SK-N-SH (cell line): ENCODE data around the gene PFN2.

Experiments used
- CTCF ChIP-seq: fragments of 200-600 bp; sonication (generic); IDR thresholded peaks from 2 replicates; pipeline ENCODE4 v1.6.1; 2017; ENCODE audit warnings: antibody characterized with exemption, mild to moderate bottlenecking, moderate library complexity
- MEF2A ChIP-seq: IDR thresholded peaks from 2 replicates; pipeline ENCODE4 v1.4.0; 2012; ENCODE audit warnings: low read depth, borderline replicate concordance
- MXI1 ChIP-seq: IDR thresholded peaks from 2 replicates; pipeline ENCODE4 v1.6.1; 2012; ENCODE audit warnings: mild to moderate bottlenecking, low read depth, low read length, improper control_type of control experiment
- POLR2AphosphoS5 ChIP-seq: IDR thresholded peaks from 2 replicates; pipeline ENCODE4 v1.6.1; 2012; ENCODE audit warnings: low read depth, low read length
- RFX5 ChIP-seq: IDR thresholded peaks from 2 replicates; pipeline ENCODE4 v1.6.1; 2012; ENCODE audit warnings: mild to moderate bottlenecking, improper control_type of control experiment, low read length
- TAF1 ChIP-seq: IDR thresholded peaks from 2 replicates; pipeline ENCODE4 v1.6.1; 2012; ENCODE audit warnings: low read depth, mild to moderate bottlenecking, low read length, moderate library complexity, borderline replicate concordance

- TF ChIP-seq CTCF: no peak
- no peak for TF ChIP-seq TAF1
- TF ChIP-seq MXI1: no peak
- no peak for TF ChIP-seq POLR2AphosphoS5
- no peak for TF ChIP-seq RFX5
- TF ChIP-seq MEF2A: no peak
Measured at GRCh38 chr3:150006794-150007193, 36.1 kb upstream of the PFN2 start.
